GM12878 (cell line): ENCODE data around the gene COQ5. TPM values are rescaled to one million over a fixed set of nuclear protein-coding genes. Genes with fewer than 3 reads are reported as not detected.

Source experiments
- ATAC-seq: fragments of 200-7000 bp; cut with Tn5 transposase; 3 replicates; pipeline ENCODE4 v1.9.1; 2020; ENCODE audit warnings: mild to moderate bottlenecking, moderate library complexity
- BruUV-seq: library from RNA; stranded (reverse); fragments of 400-500 nt; replicated peaks from 2 replicates; lab custom pipeline; 2021; lab: Mats Ljungman, UMichigan
- CTCF ChIA-PET: fragments of 300-600 bp; sonication (Branson Sonifier 250); formaldehyde crosslinking; extraction: SDS; loops from one replicate; lab custom pipeline; 2021; ENCODE audit warnings: inconsistent platforms; lab: Yijun Ruan, JAX
- POLR2A ChIA-PET: fragments of 350-600 bp; formaldehyde crosslinking; extraction: SDS; loops from one replicate; lab custom pipeline; 2021; ENCODE audit warnings: inconsistent platforms; lab: Charles Lee
- RAD21 ChIA-PET: fragments of 300-600 bp; sonication (Branson Sonifier 250); formaldehyde crosslinking; loops from one replicate; lab custom pipeline; 2023; ENCODE audit warnings: antibody characterized with exemption; ENCODE audit not compliant: unreplicated experiment; lab: Charles Lee
- SMC1A ChIA-PET: fragments of 300-600 bp; sonication (Branson Sonifier 250); formaldehyde crosslinking; loops from one replicate; lab custom pipeline; 2023; ENCODE audit not compliant: unreplicated experiment, uncharacterized antibody; lab: Charles Lee
- DNase-seq: peaks from one replicate; pipeline ENCODE4 v3.0.0-alpha.2; 2011; ENCODE audit warnings: low read depth, low spot score
- FAIRE-seq: peaks from 3 replicates; lab custom pipeline; 2011; peaks lifted over from hg19 to GRCh38; lab: Jason Lieb, UNC
- H2AFZ ChIP-seq: 2 replicates; pipeline ENCODE4 v1.6.0; 2011; ENCODE audit warnings: low read depth, low read length, control low read depth; ENCODE audit not compliant: control insufficient read depth
- H3K27ac ChIP-seq: 2 replicates; pipeline ENCODE4 v1.5.1; 2011; ENCODE audit warnings: control low read depth; ENCODE audit not compliant: control insufficient read depth, insufficient read depth
- H3K27me3 ChIP-seq, 2 experiments: replicated peaks in 1 of 2; 2 replicates each; pipeline versions ENCODE4 v1.6.0 to v1.6.1; 2011; ENCODE audit warnings: low read length in 1 of 2; ENCODE audit not compliant: control insufficient read depth in 2 of 2, insufficient read depth in 2 of 2
- H3K36me3 ChIP-seq, 2 experiments: 2 replicates each; pipeline ENCODE4 v1.5.1; 2011; ENCODE audit warnings: low read length in 1 of 2; ENCODE audit not compliant: control insufficient read depth in 2 of 2, insufficient read depth in 2 of 2
- H3K4me1 ChIP-seq: 2 replicates; pipeline ENCODE4 v1.6.1; 2011; ENCODE audit warnings: mild to moderate bottlenecking, low read length, moderate library complexity, mixed read lengths; ENCODE audit not compliant: control insufficient read depth, insufficient read depth
- H3K4me2 ChIP-seq: 2 replicates; pipeline ENCODE4 v1.6.0; 2011; ENCODE audit warnings: control low read depth; ENCODE audit not compliant: control insufficient read depth, insufficient read depth
- H3K4me3 ChIP-seq: fragments of 200-600 bp; sonication (generic); 2 replicates; pipeline ENCODE4 v1.5.1; 2016
- H3K79me2 ChIP-seq: 2 replicates; pipeline ENCODE4 v1.6.0; 2011; ENCODE audit warnings: low read length; ENCODE audit not compliant: control insufficient read depth, insufficient read depth
- H3K9ac ChIP-seq: 2 replicates; pipeline ENCODE4 v1.8.0; 2011; ENCODE audit warnings: low read length, control low read depth, mixed read lengths; ENCODE audit not compliant: control insufficient read depth, insufficient read depth
- H3K9me3 ChIP-seq: replicated peaks from 3 replicates; pipeline ENCODE4 v1.5.1; 2011; ENCODE audit warnings: mild to moderate bottlenecking, low read length; ENCODE audit not compliant: control insufficient read depth, insufficient read depth
- H4K20me1 ChIP-seq: 2 replicates; pipeline ENCODE4 v1.6.0; 2011; ENCODE audit not compliant: control insufficient read depth, insufficient read depth
- FOXM1 ChIP-seq: IDR thresholded peaks from 2 replicates; pipeline ENCODE4 v1.6.1; 2012; ENCODE audit warnings: low read depth, mild to moderate bottlenecking, inconsistent platforms, low read length, moderate library complexity
- GATAD2B ChIP-seq: fragments of 450-650 bp; conservative IDR thresholded peaks from 2 replicates; pipeline ENCODE4 v1.6.1; 2017; ENCODE audit warnings: low read depth, mild to moderate bottlenecking, moderate library complexity
- JUND ChIP-seq: IDR thresholded peaks from 2 replicates; pipeline ENCODE4 v1.6.1; 2012; ENCODE audit warnings: low read depth, mild to moderate bottlenecking, low read length, improper control_type of control experiment, moderate library complexity
- LARP7 ChIP-seq: fragments of 450-650 bp; IDR thresholded peaks from 2 replicates; pipeline ENCODE4 v1.6.1; 2017; ENCODE audit warnings: mild to moderate bottlenecking
- NFIC ChIP-seq: IDR thresholded peaks from 2 replicates; pipeline ENCODE4 v1.6.1; 2012; ENCODE audit warnings: low read depth, mild to moderate bottlenecking, inconsistent platforms, low read length, moderate library complexity
- RB1 ChIP-seq: fragments of 450-650 bp; formaldehyde crosslinking; IDR thresholded peaks from 2 replicates; pipeline ENCODE4 v1.6.1; 2017; ENCODE audit warnings: mild to moderate bottlenecking, borderline replicate concordance
- SIX5 ChIP-seq: IDR thresholded peaks from 2 replicates; pipeline ENCODE4 v1.6.1; 2011; ENCODE audit warnings: mild to moderate bottlenecking, low read depth, low read length, moderate library complexity; ENCODE audit not compliant: severe bottlenecking
- USF2 ChIP-seq: IDR thresholded peaks from 2 replicates; pipeline ENCODE4 v1.6.1; 2011; ENCODE audit warnings: low read depth, low read length, improper control_type of control experiment, borderline replicate concordance
- WRNIP1 ChIP-seq: IDR thresholded peaks from 2 replicates; pipeline ENCODE4 v1.6.1; 2011; ENCODE audit warnings: low read depth, low read length, improper control_type of control experiment, borderline replicate concordance
- ZNF24 ChIP-seq: fragments of 450-650 bp; IDR thresholded peaks from 2 replicates; pipeline ENCODE4 v1.6.1; 2017; ENCODE audit warnings: antibody characterized with exemption, mild to moderate bottlenecking
- ZNF384 ChIP-seq: IDR thresholded peaks from 2 replicates; pipeline ENCODE4 v1.6.1; 2012; ENCODE audit warnings: low read depth, mild to moderate bottlenecking, low read length, improper control_type of control experiment, borderline replicate concordance
- WGBS: methylation state at CpG from one replicate; pipeline ENCODE4 v1.1.6; 2016; ENCODE audit warnings: low lambda C conversion rate; ENCODE audit not compliant: insufficient replicate concordance, insufficient coverage; ENCODE audit errors: missing lambda C conversion rate; 5-methylcytosine and 5-hydroxymethylcytosine counted together
- in situ Hi-C: fragments of 300-500 bp; cut with MboI; formaldehyde crosslinking; loops from 9 replicates; pipeline ENCODE4 v1.14.3; 2018; ENCODE audit warnings: mixed read lengths
- intact Hi-C: fragments of 100-400 bp; cut with micrococcal nuclease; formaldehyde crosslinking; loops from one replicate; pipeline ENCODE4 v1.14.2; 2022; ENCODE audit not compliant: unreplicated experiment
- polyA plus RNA-seq, 11 experiments: library from polyadenylated mRNA; depleted of rRNA in 4 of 11; unstranded in 6 of 11; stranded (reverse) in 5 of 11; fragments of >200 nt; fragmentation: Nextera tagmentation in 4 of 11; fragmentation: Illumina TruSeq in 1 of 11; extraction: Ambion mirVana in 4 of 11; extraction: Trizol in 1 of 11; gene quantifications; 1 replicate in 1 of 11; 2 replicates in 10 of 11; pipeline versions ENCODE4 v1.2.1 to v1.2.3, GENCODE V29; 2011 to 2016; ENCODE audit warnings: inconsistent platforms in 2 of 11, missing spikeins in 2 of 11, low read depth in 1 of 11
- total RNA-seq, 4 experiments: library from RNA; depleted of rRNA in 3 of 4; stranded (reverse); fragments of >200 nt in 3 of 4; fragmentation: Illumina TruSeq in 1 of 4; extraction: Trizol in 1 of 4; gene quantifications; 2 replicates each; pipeline versions ENCODE4 v1.2.1 to v1.2.3, GENCODE V29; 2013 to 2021
- TF ChIP-seq, protein P1 (sequence below): IDR thresholded peaks from 2 replicates; pipeline ENCODE4 v1.6.1; 2011; ENCODE audit warnings: low read depth, mild to moderate bottlenecking, low read length, moderate library complexity, borderline replicate concordance; ENCODE audit errors: extremely low read depth

COQ5 gene
- total and polyA plus RNA-seq, 10 of the 15 experiments (the other 5 are each of a cell fraction or from before 2014, with no cell fraction given) = 24.8 to 69.3 (median 37.8) TPM

DNA sequence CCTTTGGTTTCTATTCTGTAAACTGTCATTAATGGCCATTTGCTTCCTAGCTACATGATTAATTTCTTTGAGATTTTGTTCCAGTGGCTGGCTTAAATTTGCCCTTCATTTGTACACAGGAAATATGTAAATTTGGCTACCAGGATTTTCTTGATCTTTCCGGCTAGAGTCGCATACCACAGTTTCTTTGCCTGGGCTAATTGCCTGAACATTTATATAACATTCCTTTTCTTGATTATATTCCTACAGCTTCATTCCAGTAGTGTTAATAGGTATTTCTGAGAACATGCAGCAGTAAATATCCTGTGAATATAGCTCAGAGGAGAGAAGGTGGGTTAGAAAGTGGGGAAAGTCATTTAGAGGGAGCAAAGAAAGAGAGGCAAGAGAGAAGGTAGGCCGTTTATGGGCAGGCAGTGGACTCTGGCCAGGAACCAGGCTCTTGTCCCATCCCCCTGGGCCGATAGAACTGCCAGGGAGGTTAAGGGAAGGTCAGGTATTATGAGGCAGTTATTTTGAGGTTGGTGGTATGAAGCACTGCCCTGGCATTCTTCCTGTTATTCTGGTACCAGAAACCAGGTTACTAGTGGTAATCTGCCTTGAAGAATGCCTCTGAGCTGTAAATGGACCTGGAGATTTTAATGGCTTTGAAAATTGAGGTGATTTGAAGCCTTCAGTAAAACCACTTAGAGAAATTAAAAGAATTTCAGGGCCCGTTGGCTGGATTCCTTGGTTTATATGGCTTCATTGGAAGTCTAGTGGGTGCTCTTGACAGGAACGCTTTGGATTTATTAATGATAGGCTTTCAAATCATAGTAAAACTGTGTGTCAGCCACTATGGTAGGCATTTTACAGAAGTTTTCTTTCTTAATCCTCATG is 9.6 kb upstream of the COQ5 start:
- Histone ChIP-seq H3K79me2 (peaks cover 83% of the 10 kb centered on the region), H3K27me3 (no peaks in the 10 kb centered on the region), H2AFZ (no peak overlapping the region), H3K27ac (peak overlapping the region; percentile 76), H4K20me1 (peaks cover 5% of the 10 kb centered on the region; the same call in 1 of the 2 replicates), H3K4me3 (peak overlapping the region; percentile 70), H3K4me1 (peaks cover 21% of the 10 kb centered on the region), H3K9me3 (no peaks in the 10 kb centered on the region), H3K4me2 (peak overlapping the region; percentile 78), H3K36me3 (peaks cover 3 to 21% of the 10 kb centered on the region in 2 experiments), H3K9ac (peak overlapping the region; percentile 61)
- CTCF ChIA-PET = interaction anchor here (0.8 to 2.4 kb wide), 6 partner anchors 9 to 72 kb away, joined by 3 to 10 read pairs (median 4); partner anchors contain the start of genes COQ5, DYNLL1 and POP5
- intact Hi-C loops (no loop called here), in situ Hi-C loops (no loop called here)
- no TSS peak for BruUV-seq
- POLR2A ChIA-PET = interaction anchor here (0.6 to 1.3 kb wide), 4 partner anchors 10 to 100 kb away, joined by 3 to 11 read pairs (median 7); partner anchors contain the start of gene COQ5
- peak; percentile 2; the same call in 1 of the 3 replicates for ATAC-seq
- DNase-seq = no peak
- no peak for TF ChIP-seq WRNIP1
- 32% methylated on average over 6 of the region's 6 CpGs for WGBS
- RAD21 ChIA-PET = interaction anchor here (0.7 to 0.8 kb wide), 2 partner anchors 44 to 70 kb away, joined by 3 to 4 read pairs; no protein-coding TSS in a partner anchor
- SMC1A ChIA-PET = interaction anchor here (0.9 to 1.7 kb wide), 11 partner anchors 9 to 111 kb away, joined by 3 to 6 read pairs (median 4); partner anchors contain the start of genes DYNLL1 and SRSF9
- no peak for FAIRE-seq

- TF ChIP-seq SIX5 (no peak), GATAD2B (no peak), USF2 (no peak), JUND (no peak), ZNF24 (no peak), FOXM1 (no peak), ZNF384 (no peak), RB1 (no peak), NFIC (no peak), LARP7 (no peak)
- TF ChIP-seq, protein P1, sequence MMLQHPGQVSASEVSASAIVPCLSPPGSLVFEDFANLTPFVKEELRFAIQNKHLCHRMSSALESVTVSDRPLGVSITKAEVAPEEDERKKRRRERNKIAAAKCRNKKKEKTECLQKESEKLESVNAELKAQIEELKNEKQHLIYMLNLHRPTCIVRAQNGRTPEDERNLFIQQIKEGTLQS = no peak
- BruUV-seq = TSS peak; percentile 3
- ChIA-PET POLR2A (interaction anchor here (0.6 to 1.3 kb wide), 3 partner anchors 9 to 64 kb away, joined by 3 to 11 read pairs (median 5); partner anchors contain the start of gene COQ5), SMC1A (interaction anchor here (0.9 to 1.3 kb wide), 8 partner anchors 8 to 90 kb away, joined by 3 to 6 read pairs (median 4); partner anchors contain the start of genes DYNLL1 and SRSF9), CTCF (interaction anchor here (0.8 to 2.4 kb wide), 5 partner anchors 9 to 71 kb away, joined by 3 to 10 read pairs (median 5); partner anchors contain the start of genes COQ5, DYNLL1 and POP5), RAD21 (interaction anchor here (0.7 to 0.8 kb wide), 2 partner anchors 43 to 69 kb away, joined by 3 to 4 read pairs; no protein-coding TSS in a partner anchor)
- Histone ChIP-seq H3K9ac (peak overlapping the region; percentile 61), H3K4me1 (peaks cover 25% of the 10 kb centered on the region), H3K36me3 (peaks cover 3 to 21% of the 10 kb centered on the region in 2 experiments), H3K4me2 (peak overlapping the region; percentile 78), H3K27ac (peak overlapping the region; percentile 76), H3K9me3 (no peaks in the 10 kb centered on the region), H3K79me2 (peaks cover 76% of the 10 kb centered on the region), H3K4me3 (peak overlapping the region; percentile 70), H3K27me3 (no peaks in the 10 kb centered on the region), H4K20me1 (peaks cover 5% of the 10 kb centered on the region; the same call in 1 of the 2 replicates), H2AFZ (no peak overlapping the region)
- intact Hi-C loops (no loop called here), in situ Hi-C loops (no loop called here)
- FAIRE-seq (no peak), DNase-seq (no peak), ATAC-seq (no peak)
- 22% methylated on average over 4 of the region's 4 CpGs for WGBS
Observed at GRCh38 chr12:120537856-120538220, 8.9 kb upstream of the COQ5 start.
